ENCODE results near the gene QPCTL.
"Not testable (repeated sequence)": the region's sequence is repeated elsewhere in the genome, so short reads cannot be mapped to it uniquely, and the experiment has no call there.

QPCTL gene

GRCh38 chr19:45717983-45718650 is 25.7 kb downstream of the QPCTL start:
- no peak for DNase-seq

GRCh38 chr19:45720065-45720464 is 27.6 kb downstream of the QPCTL start:
- not testable (repeated sequence) for DNase-seq

GRCh38 chr19:45728683-45729082 is 36.2 kb downstream of the QPCTL start:
- not testable (repeated sequence) for DNase-seq

GRCh38 chr19:45729800-45730290 is 37.4 kb downstream of the QPCTL start:
- DNase-seq, result peak; percentile 25

- DNase-seq, result peak; percentile 99
Measured at GRCh38 chr19:45730368-45731288, 38.2 kb downstream of the QPCTL start, which contains the start of gene FBXO46. FBXO46 (minus strand) TSS chr19:45730896; CDS start chr19:45713495, 17,401 bp downstream.

- DNase-seq, result no peak
Measured at GRCh38 chr19:45733160-45733810, 40.8 kb downstream of the QPCTL start, which contains the start of gene MEIOSIN. MEIOSIN (plus strand) TSS chr19:45733439; CDS start chr19:45735377, 1,938 bp downstream.

GRCh38 chr19:45739498-45740439 is 47.3 kb downstream of the QPCTL start:
- DNase-seq, result peak; percentile 65

GRCh38 chr19:45742969-45743368 is 50.5 kb downstream of the QPCTL start:
- DNase-seq, result no peak

GRCh38 chr19:45745606-45746005 is 53.1 kb downstream of the QPCTL start:
- DNase-seq, result no peak

GRCh38 chr19:45746866-45747265 is 54.4 kb downstream of the QPCTL start:
- DNase-seq, result no peak

GRCh38 chr19:45747513-45747912 is 55.0 kb downstream of the QPCTL start:
- no peak for DNase-seq

GRCh38 chr19:45751483-45751882 is 59.0 kb downstream of the QPCTL start:
- not testable (repeated sequence) for DNase-seq

- DNase-seq, result no peak
Measured at GRCh38 chr19:45752639-45753038, 60.2 kb downstream of the QPCTL start.

- DNase-seq, result no peak
Measured at GRCh38 chr19:45753548-45753947, 61.1 kb downstream of the QPCTL start.

Data from hematopoietic multipotent progenitor cell treated with erythropoietin and hydrocortisone succinate and interleukin-3 and kit ligand, for 4 days (in vitro differentiated cells).